ENCODE data around the gene PRKAG1.

PRKAG1 gene

GRCh38 chr12:48980389-48980952, 38.1 kb downstream of the PRKAG1 start:
- no peak for FAIRE-seq

- no peak for FAIRE-seq
Measured at GRCh38 chr12:48979602-48980388, 38.8 kb downstream of the PRKAG1 start.

- FAIRE-seq, result no peak
Measured at GRCh38 chr12:48978741-48979601, 39.6 kb downstream of the PRKAG1 start.

- FAIRE-seq, result no peak
Measured at GRCh38 chr12:48978291-48978740, 40.3 kb downstream of the PRKAG1 start, which contains the start of gene WNT1. Gene WNT1 (plus strand): TSS chr12:48978322. CDS start chr12:48978651, 329 bp downstream.

GRCh38 chr12:48977290-48978281, 41.0 kb downstream of the PRKAG1 start:
- no peak for FAIRE-seq

- FAIRE-seq, result no peak
Measured at GRCh38 chr12:48973941-48974673, 44.5 kb downstream of the PRKAG1 start.

GRCh38 chr12:48973531-48973930, 45.0 kb downstream of the PRKAG1 start:
- FAIRE-seq, result no peak

- FAIRE-seq, result no peak
Measured at GRCh38 chr12:48972952-48973483, 45.6 kb downstream of the PRKAG1 start.

- no peak for FAIRE-seq
Measured at GRCh38 chr12:48972213-48972951, 46.2 kb downstream of the PRKAG1 start.

GRCh38 chr12:48970702-48971334, 47.8 kb downstream of the PRKAG1 start:
- no peak for FAIRE-seq

- FAIRE-seq, result no peak
Measured at GRCh38 chr12:48969833-48970701, 48.5 kb downstream of the PRKAG1 start.

- no peak for FAIRE-seq
Measured at GRCh38 chr12:48969160-48969771, 49.3 kb downstream of the PRKAG1 start.

- no peak for FAIRE-seq
Measured at GRCh38 chr12:48968467-48968866, 50.1 kb downstream of the PRKAG1 start.

GRCh38 chr12:48967991-48968390, 50.6 kb downstream of the PRKAG1 start:
- no peak for FAIRE-seq

- no peak for FAIRE-seq
Measured at GRCh38 chr12:48966177-48966895, 52.2 kb downstream of the PRKAG1 start.

GRCh38 chr12:48965298-48965838, 53.2 kb downstream of the PRKAG1 start:
- no peak for FAIRE-seq

- FAIRE-seq, result no peak
Measured at GRCh38 chr12:48961801-48962200, 56.8 kb downstream of the PRKAG1 start.
